GM12865 (cell line): ENCODE data around the gene PAX2.

Source experiments
- DNase-seq: peaks from one replicate; pipeline ENCODE4 v3.0.0; 2010; ENCODE audit warnings: low read depth
- H3K4me3 ChIP-seq: 2 replicates; pipeline ENCODE4 v1.5.1; 2011; ENCODE audit warnings: mild to moderate bottlenecking, low read depth, low read length, control low read depth
- CTCF ChIP-seq: IDR thresholded peaks from 2 replicates; pipeline ENCODE4 v1.5.1; 2011; ENCODE audit warnings: low read length, control low read depth, low read depth, inconsistent platforms; ENCODE audit not compliant: insufficient read depth; ENCODE audit errors: missing control alignments

Gene PAX2

GRCh38 chr10:100744136-100744986 lies 1.0 kb upstream of the PAX2 start:
- DNase-seq, result peak; percentile 14
- no peak overlapping the region for H3K4me3 ChIP-seq
- no peak for TF ChIP-seq CTCF

DNA sequence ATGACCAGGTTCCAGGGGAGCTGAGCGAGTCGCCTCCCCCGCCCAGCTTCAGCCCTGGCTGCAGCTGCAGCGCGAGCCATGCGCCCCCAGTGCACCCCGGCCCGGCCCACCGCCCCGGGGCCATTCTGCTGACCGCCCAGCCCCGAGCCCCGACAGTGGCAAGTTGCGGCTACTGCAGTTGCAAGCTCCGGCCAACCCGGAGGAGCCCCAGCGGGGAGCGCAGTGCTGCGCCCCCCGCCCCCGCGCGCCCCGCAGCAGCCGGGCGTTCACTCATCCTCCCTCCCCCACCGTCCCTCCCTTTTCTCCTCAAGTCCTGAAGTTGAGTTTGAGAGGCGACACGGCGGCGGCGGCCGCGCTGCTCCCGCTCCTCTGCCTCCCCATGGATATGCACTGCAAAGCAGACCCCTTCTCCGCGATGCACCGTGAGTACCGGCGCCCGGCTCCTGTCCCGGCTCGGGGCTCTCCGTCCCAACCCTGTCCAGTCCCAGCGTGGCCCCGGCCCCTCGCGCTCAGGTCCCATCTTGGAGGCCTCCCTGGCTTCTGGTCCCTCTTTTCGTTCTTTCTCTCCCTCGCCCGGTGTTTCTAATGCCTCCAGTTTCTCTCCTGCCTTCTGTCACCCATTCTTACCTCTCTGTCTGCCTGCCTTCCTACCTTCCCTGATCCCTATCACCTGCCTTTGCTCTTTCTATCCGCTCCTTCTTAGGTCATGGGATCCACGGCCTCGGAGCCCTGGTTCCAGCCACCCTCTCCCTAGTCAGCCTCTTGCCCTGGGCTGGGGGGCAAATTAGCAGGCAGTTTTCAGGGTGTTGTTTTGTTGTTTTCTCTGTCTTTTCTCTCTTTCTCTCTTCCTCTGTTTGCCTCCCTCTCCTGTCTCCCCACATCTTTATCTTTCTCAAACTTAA lies 751 bp downstream of the PAX2 start:
- TF ChIP-seq CTCF, result no peak
- DNase-seq, result no peak
- no peak overlapping the region for H3K4me3 ChIP-seq

DNA sequence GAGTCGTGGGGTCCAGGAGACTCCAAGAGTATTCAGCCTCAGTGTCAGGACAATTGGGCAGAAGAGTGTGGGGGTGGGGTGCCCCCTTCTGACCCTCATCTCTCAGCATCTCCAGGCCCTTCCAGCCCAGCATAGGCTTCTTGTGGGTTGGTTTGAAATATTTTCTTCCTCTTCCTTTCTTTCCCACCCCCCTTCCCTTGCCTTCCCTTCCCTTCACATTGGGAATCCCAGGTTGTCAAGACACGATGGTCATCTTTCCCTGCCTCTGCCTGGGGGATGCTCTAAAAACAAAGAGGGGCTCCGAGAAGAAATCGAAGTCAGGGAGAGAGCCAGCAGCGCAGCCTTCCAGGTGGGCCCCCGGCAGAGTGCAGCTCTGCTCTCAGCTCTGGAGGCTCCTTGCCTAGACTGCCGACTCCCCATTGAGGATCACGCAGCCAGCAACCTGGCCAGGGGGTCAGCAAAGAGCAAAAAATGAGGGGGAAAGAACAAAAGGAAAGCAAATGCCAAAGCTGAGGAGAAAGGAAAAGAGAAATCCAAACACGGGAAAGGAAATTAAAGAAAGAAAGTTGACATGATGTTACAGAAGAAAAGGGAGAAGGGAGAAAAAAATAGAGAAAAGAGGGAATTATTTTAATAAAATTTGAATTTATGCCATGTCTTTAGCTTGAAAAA lies 1.5 kb downstream of the PAX2 start:
- TF ChIP-seq CTCF, result no peak
- no peak overlapping the region for H3K4me3 ChIP-seq
- DNase-seq, result no peak

GRCh38 chr10:100747456-100748230 lies 2.3 kb downstream of the PAX2 start:
- no peak for TF ChIP-seq CTCF
- no peak for DNase-seq
- H3K4me3 ChIP-seq, result no peak overlapping the region

DNA sequence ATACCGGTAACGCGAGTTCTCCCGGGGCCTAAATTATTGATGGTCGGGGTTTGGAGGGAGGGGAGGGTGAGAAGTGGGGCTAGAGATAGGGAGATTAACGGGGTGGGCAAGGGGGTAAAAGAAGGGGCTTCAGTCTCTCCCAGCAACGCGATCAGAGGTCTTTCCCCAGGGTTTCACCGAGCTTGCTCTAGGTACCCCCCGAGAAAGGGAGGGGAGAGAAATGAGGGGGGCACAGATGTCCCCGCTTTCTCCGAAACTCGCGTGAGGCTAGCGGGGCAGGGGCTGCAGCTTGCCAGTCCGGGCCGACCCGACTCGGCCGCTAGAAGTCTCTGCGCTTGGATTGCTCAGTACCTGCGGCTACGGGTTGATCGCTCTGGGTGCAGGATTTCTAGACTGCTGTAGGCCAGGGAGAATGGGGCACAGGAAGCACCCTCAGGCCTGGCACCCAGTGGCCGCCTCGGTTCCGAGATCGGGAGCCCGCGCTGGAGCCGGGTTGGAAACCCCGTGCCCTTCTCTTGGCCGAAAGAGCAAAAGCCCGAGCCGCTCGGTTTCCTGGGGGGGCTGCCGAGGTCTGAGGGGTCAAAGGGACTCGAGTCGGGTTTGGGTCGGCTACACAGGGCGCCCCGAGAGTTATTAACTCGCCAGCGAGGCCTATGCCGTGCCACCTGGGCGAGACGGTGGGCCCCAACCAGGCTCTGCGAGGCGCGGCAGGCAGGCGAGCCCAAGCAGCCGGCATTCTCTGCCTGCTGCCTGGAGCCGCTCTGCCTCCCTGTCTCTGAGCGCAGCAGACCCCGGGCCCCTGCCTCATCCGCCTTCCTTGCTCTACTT lies 3.1 kb downstream of the PAX2 start:
- H3K4me3 ChIP-seq, result no peak overlapping the region
- no peak for TF ChIP-seq CTCF

GRCh38 chr10:100749059-100749308 lies 3.6 kb downstream of the PAX2 start:
- no peak overlapping the region for H3K4me3 ChIP-seq
- no peak for DNase-seq
- TF ChIP-seq CTCF, result no peak

More for the DNA sequence above, 3.1 kb downstream of the PAX2 start:
- no peak for DNase-seq
